AG04450 (cell line): ENCODE measurements around the gene TSR3. TPM values are rescaled to one million over a fixed set of nuclear protein-coding genes. Genes with fewer than 3 reads are reported as not detected.

ENCODE experiments used
- CTCF ChIA-PET: fragments of 300-600, 350-600 bp; formaldehyde crosslinking; extraction: SDS; loops from one replicate; lab custom pipeline; 2022; ENCODE audit warnings: antibody characterized with exemption, inconsistent platforms; lab: Charles Lee
- POLR2A ChIA-PET: fragments of 350-600 bp; formaldehyde crosslinking; extraction: SDS; loops from one replicate; lab custom pipeline; 2021; ENCODE audit warnings: antibody characterized with exemption, inconsistent platforms; lab: Yijun Ruan, JAX
- DNase-seq: peaks from one replicate; pipeline ENCODE4 v3.0.0-alpha.2; 2011; ENCODE audit warnings: low read depth, low spot score
- H3K27ac ChIP-seq: one replicate; pipeline ENCODE4 v1.5.1; 2012; ENCODE audit warnings: low read depth, low read length, control low read depth
- H3K27me3 ChIP-seq: one replicate; pipeline ENCODE4 v1.6.0; 2012; ENCODE audit warnings: low read length; ENCODE audit not compliant: control insufficient read depth, insufficient read depth
- H3K4me3 ChIP-seq: 2 replicates; pipeline ENCODE4 v1.5.1; 2011; ENCODE audit warnings: mild to moderate bottlenecking, low read depth, low read length, control low read depth
- H3K9me3 ChIP-seq: 2 replicates; pipeline ENCODE4 v1.5.1; 2012; ENCODE audit warnings: low read length; ENCODE audit not compliant: control insufficient read depth, insufficient read depth
- polyA plus RNA-seq: library from polyadenylated mRNA; depleted of rRNA; stranded (reverse); fragments of >200 nt; gene quantifications from 2 replicates; pipeline ENCODE4 v1.2.3, GENCODE V29; 2011
- TF ChIP-seq, protein P1 (sequence below): IDR thresholded peaks from 2 replicates; pipeline ENCODE4 v1.5.1; 2011; ENCODE audit warnings: low read depth, low read length, control low read depth, inconsistent platforms

TSR3 gene
- polyA plus RNA-seq, 1 experiment = 34.4 TPM

DNA sequence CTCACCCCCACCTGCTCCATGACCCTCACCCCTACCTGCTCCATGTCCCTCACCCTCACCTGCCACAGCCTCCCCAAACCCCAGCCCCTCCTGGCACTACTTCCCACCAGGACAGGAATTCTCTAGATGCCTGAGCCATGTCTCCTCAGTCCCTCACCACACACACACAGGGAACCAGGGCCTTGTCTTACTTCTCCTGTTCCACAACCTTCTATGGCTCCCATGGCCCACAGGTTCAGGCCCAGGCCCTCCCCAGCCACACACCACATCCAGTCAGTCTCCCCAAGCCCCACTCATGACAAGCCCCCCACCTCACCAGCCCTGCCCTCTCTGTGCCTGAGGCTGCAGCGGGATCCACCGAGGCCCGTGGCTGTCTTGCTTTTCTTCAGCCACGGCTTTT, 45.3 kb downstream of the TSR3 start:
- Histone ChIP-seq H3K4me3 (no peak overlapping the region), H3K9me3 (no peaks in the 10 kb centered on the region), H3K27ac (no peak overlapping the region), H3K27me3 (no peaks in the 10 kb centered on the region)
- CTCF ChIA-PET = no interaction called here
- TF ChIP-seq, protein P1, sequence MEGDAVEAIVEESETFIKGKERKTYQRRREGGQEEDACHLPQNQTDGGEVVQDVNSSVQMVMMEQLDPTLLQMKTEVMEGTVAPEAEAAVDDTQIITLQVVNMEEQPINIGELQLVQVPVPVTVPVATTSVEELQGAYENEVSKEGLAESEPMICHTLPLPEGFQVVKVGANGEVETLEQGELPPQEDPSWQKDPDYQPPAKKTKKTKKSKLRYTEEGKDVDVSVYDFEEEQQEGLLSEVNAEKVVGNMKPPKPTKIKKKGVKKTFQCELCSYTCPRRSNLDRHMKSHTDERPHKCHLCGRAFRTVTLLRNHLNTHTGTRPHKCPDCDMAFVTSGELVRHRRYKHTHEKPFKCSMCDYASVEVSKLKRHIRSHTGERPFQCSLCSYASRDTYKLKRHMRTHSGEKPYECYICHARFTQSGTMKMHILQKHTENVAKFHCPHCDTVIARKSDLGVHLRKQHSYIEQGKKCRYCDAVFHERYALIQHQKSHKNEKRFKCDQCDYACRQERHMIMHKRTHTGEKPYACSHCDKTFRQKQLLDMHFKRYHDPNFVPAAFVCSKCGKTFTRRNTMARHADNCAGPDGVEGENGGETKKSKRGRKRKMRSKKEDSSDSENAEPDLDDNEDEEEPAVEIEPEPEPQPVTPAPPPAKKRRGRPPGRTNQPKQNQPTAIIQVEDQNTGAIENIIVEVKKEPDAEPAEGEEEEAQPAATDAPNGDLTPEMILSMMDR = no peak
- DNase-seq = no peak
- POLR2A ChIA-PET = no interaction called here

DNA sequence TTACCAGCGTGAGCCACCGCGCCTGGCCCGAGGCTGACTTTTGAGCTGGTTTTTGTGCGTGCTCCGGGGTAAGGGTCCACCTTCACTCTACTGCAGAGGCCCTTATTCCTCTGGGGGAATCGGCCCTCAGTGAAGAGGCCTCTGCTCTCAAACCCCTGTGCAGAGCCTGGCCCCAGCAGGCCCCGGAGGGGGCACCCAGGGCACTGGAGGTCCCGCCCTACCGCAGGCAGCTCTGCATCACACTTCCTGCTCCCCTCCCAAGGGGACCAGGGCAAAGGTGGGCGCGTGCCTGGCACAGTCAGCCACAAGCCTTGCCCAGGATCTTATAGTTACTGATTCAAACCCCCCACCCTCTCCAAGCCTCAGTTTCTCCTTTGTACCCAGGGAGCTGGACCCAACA, 45.9 kb downstream of the TSR3 start:
- POLR2A ChIA-PET = no interaction called here
- TF ChIP-seq, protein P1 = no peak
- DNase-seq = no peak
- H3K9me3 ChIP-seq = no peaks in the 10 kb centered on the region
- no peak overlapping the region for H3K4me3 ChIP-seq
- CTCF ChIA-PET = no interaction called here
- no peaks in the 10 kb centered on the region for H3K27me3 ChIP-seq
- no peak overlapping the region for H3K27ac ChIP-seq

DNA sequence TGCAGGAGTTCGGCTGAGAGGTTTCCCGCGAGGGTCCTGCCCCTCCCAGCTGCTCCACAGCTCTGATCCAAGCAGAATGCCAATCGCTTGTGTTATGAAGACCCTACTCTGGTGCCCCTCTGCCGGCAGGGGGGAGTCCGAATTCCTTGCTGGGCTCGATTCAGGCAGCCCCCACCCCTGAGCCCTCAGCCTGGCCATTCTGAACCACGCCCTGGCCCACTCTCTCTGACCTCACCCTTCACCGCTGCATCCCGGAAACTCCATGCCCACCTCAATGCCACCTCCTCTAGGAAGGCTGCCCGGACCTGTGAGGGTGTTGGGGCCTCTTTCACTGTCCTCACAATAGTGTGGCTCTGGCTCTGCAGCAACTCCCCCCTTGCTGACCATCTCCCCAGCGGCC, 50.1 kb downstream of the TSR3 start:
- Histone ChIP-seq H3K4me3 (no peak overlapping the region), H3K27me3 (peaks cover 12% of the 10 kb centered on the region), H3K9me3 (no peaks in the 10 kb centered on the region; the same call in 1 of the 2 replicates), H3K27ac (no peak overlapping the region)
- POLR2A ChIA-PET = interaction anchor here (0.6 kb wide), 1 partner anchor 215 kb away, joined by 3 read pairs; no protein-coding TSS in a partner anchor
- CTCF ChIA-PET = interaction anchor here (0.6 to 0.9 kb wide), 2 partner anchors 11 to 54 kb away, joined by 5 read pairs; no protein-coding TSS in a partner anchor
- no peak for DNase-seq
- TF ChIP-seq, protein P1 = no peak

DNA sequence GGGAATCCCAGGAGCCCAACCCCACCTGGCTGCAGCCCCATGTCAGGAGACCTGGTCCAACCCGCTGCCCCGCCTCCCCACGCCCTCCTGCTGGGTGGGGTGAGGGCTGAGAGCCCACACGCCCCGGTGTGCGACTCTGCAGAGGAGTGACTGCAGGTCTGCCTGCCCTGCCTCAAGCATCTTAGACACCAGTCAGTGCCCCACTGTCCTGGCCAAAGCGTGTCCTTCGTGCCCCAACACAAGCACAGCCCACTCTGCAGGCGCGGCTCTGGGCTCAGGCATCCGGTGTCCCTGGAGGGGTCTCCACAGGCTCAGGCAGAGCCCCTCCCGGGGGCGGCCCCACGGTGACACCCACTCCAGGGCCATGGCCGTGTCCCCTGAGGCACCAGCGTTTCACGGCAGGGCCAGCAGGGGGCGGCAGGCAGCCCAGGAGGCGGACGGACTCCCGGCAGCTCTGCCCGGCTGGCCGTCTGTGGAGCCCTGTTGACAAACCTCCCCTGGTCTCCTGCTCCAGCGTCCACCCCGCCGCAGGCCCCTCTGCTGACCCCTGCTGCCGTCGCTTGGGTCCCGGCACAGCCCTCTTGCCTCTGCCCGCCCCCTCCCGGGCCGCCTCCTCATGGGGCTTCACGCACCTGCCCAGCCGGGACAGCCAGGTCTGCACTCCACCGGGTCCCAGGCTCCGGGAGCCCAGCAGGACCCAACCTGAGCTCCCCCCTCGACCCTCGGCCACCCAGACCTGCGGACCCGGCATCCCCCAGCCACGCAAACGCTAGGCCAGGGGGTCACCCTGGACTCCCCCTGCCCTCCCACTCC, 50.8 kb downstream of the TSR3 start:
- Histone ChIP-seq H3K27me3 (peaks cover 12% of the 10 kb centered on the region), H3K4me3 (no peak overlapping the region), H3K9me3 (no peaks in the 10 kb centered on the region; the same call in 1 of the 2 replicates), H3K27ac (no peak overlapping the region)
- TF ChIP-seq, protein P1 = peak; percentile 79
- ChIA-PET POLR2A (interaction anchor here (0.6 kb wide), 1 partner anchor 216 kb away, joined by 3 read pairs; no protein-coding TSS in a partner anchor), CTCF (interaction anchor here (0.6 to 1.4 kb wide), 2 partner anchors 11 to 55 kb away, joined by 5 to 6 read pairs (median 5); no protein-coding TSS in a partner anchor)
- DNase-seq = no peak

DNA sequence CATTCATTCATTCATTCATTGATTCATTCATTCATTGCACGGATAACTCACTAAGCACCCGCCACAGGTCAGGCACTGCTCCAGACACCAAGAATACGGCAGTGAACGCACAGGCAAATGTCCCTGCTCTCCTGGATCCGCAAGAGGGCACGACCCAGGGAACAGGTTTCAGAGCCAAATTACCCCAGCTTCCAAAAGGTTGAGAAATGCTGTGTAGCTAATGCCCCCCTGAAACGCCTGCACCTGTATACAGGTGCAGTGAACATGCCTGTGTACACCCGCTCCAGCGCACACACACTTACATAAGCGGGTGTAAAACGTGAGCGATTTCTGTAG, 51.8 kb downstream of the TSR3 start:
- no peak overlapping the region for H3K4me3 ChIP-seq
- TF ChIP-seq, protein P1 = no peak
- H3K9me3 ChIP-seq = no peaks in the 10 kb centered on the region; the same call in 1 of the 2 replicates
- DNase-seq = no peak
- ChIA-PET CTCF (interaction anchor here (0.6 to 1.4 kb wide), 2 partner anchors 9 to 964 kb away, joined by 6 read pairs; no protein-coding TSS in a partner anchor), POLR2A (no interaction called here)
- H3K27ac ChIP-seq = no peak overlapping the region
- peaks cover 15% of the 10 kb centered on the region for H3K27me3 ChIP-seq
